Cardiac septum (tissue), 1 donor: ENCODE measurements around the gene EGLN1. TPM values are rescaled to one million over a fixed set of nuclear protein-coding genes. Genes with fewer than 3 reads are reported as not detected.

ENCODE experiments used
- DNase-seq: peaks from one replicate; pipeline ENCODE4 v3.0.0-alpha.2; 2020; ENCODE audit warnings: low spot score
- intact Hi-C: fragments of 100-400 bp; cut with DNase I; formaldehyde crosslinking; loops from one replicate; pipeline ENCODE4 v1.14.0; 2022
- total RNA-seq: library from RNA; stranded (reverse); fragmentation: NEBNext Ultra II Directional; extraction: Animal tissue kit (Norgen Biotek cat#: 25700); gene quantifications from one replicate; pipeline ENCODE4 v1.2.1, GENCODE V29; 2021
- donor health status: DM: no; HTN: no; CAD: no.

The EGLN1 gene
- total RNA-seq, 1 donor from 2014 or later, result 47.5 TPM

- intact Hi-C loops, result loop anchor here (5.0 kb wide), 3 partner anchors 61 to 169 kb away; partner anchors contain the start of gene TSNAX
Observed at GRCh38 chr1:231423648-231424047, 1.6 kb upstream of the EGLN1 start.

GRCh38 chr1:231422798-231423309 lies 767 bp upstream of the EGLN1 start:
- DNase-seq, result no peak
- intact Hi-C loops, result loop anchor here (5.0 kb wide), 3 partner anchors 61 to 169 kb away; partner anchors contain the start of gene TSNAX

More at GRCh38 chr1:231423648-231424047, 1.6 kb upstream of the EGLN1 start:
- DNase-seq, result no peak

GRCh38 chr1:231421546-231421970 lies 529 bp downstream of the EGLN1 start:
- intact Hi-C loops, result loop anchor here (5.0 kb wide), 3 partner anchors 59 to 171 kb away; partner anchors contain the start of gene TSNAX
- DNase-seq, result no peak

- intact Hi-C loops, result loop anchor here (5.0 kb wide), 3 partner anchors 59 to 171 kb away; partner anchors contain the start of gene TSNAX
- peak; percentile 84 for DNase-seq
Observed at GRCh38 chr1:231420959-231421545, 1.0 kb downstream of the EGLN1 start.

- no peak for DNase-seq
- intact Hi-C loops, result loop anchor here (5.0 kb wide), 3 partner anchors 58 to 172 kb away; partner anchors contain the start of gene TSNAX
Observed at GRCh38 chr1:231420299-231420958, 1.7 kb downstream of the EGLN1 start.

- intact Hi-C loops, result loop anchor here (5.0 kb wide), 4 partner anchors 38 to 172 kb away; partner anchors contain the start of gene TSNAX
Observed at GRCh38 chr1:231419738-231420298, 2.3 kb downstream of the EGLN1 start.

GRCh38 chr1:231419147-231419546 lies 2.9 kb downstream of the EGLN1 start:
- intact Hi-C loops, result loop anchor here (5.0 kb wide), 1 partner anchor 37 kb away; no protein-coding TSS in a partner anchor
- no peak for DNase-seq

More at GRCh38 chr1:231419738-231420298, 2.3 kb downstream of the EGLN1 start:
- DNase-seq, result no peak

- intact Hi-C loops, result loop anchor here (5.0 kb wide), 1 partner anchor 36 kb away; no protein-coding TSS in a partner anchor
- DNase-seq, result no peak
Observed at GRCh38 chr1:231418741-231419107, 3.4 kb downstream of the EGLN1 start.

- DNase-seq, result no peak
- intact Hi-C loops, result loop anchor here (5.0 kb wide), 1 partner anchor 36 kb away; no protein-coding TSS in a partner anchor
Observed at GRCh38 chr1:231418101-231418740, 3.9 kb downstream of the EGLN1 start.

- no peak for DNase-seq
- intact Hi-C loops, result loop anchor here (5.0 kb wide), 1 partner anchor 35 kb away; no protein-coding TSS in a partner anchor
Observed at GRCh38 chr1:231417513-231417912, 4.6 kb downstream of the EGLN1 start.

- DNase-seq, result no peak
- intact Hi-C loops, result loop anchor here (5.0 kb wide), 1 partner anchor 35 kb away; no protein-coding TSS in a partner anchor
Observed at GRCh38 chr1:231416901-231417300, 5.2 kb downstream of the EGLN1 start.

- intact Hi-C loops, result loop anchor here (5.0 kb wide), 1 partner anchor 33 kb away; no protein-coding TSS in a partner anchor
- no peak for DNase-seq
Observed at GRCh38 chr1:231415018-231415583, 7.0 kb downstream of the EGLN1 start.

GRCh38 chr1:231414260-231415016 lies 7.6 kb downstream of the EGLN1 start:
- intact Hi-C loops, result loop anchor here (5.0 kb wide), 1 partner anchor 32 kb away; no protein-coding TSS in a partner anchor
- no peak for DNase-seq

- intact Hi-C loops, result no loop called here
- DNase-seq, result no peak
Observed at GRCh38 chr1:231413749-231414082, 8.4 kb downstream of the EGLN1 start.

GRCh38 chr1:231411036-231411531 lies 11.0 kb downstream of the EGLN1 start:
- DNase-seq, result no peak
- intact Hi-C loops, result no loop called here

- intact Hi-C loops, result no loop called here
- DNase-seq, result no peak
Observed at GRCh38 chr1:231410036-231410612, 12.0 kb downstream of the EGLN1 start.

GRCh38 chr1:231408528-231409094 lies 13.5 kb downstream of the EGLN1 start:
- DNase-seq, result no peak
- intact Hi-C loops, result no loop called here
